HepG2 (cell line): Measurements from ENCODE around the gene DTYMK. TPM values are rescaled to one million over a fixed set of nuclear protein-coding genes. Genes with fewer than 3 reads are reported as not detected.

Source experiments
- AHR ChIP-seq: IDR thresholded peaks from 2 replicates; pipeline ENCODE4 v1.6.1; 2018; ENCODE audit warnings: missing genetic modification reagents, missing compliant biosample characterization
- ARNTL ChIP-seq: sonication (generic); formaldehyde crosslinking; IDR thresholded peaks from 2 replicates; pipeline ENCODE4 v1.4.0; 2020; ENCODE audit warnings: mild to moderate bottlenecking, missing genetic modification reagents
- CHCHD3 ChIP-seq: sonication (generic); formaldehyde crosslinking; IDR thresholded peaks from 2 replicates; pipeline ENCODE4 v1.8.0; 2022; ENCODE audit warnings: mild to moderate bottlenecking, missing genetic modification reagents, moderate library complexity
- EED ChIP-seq: sonication (generic); formaldehyde crosslinking; IDR thresholded peaks from 2 replicates; pipeline ENCODE4 v1.5.0; 2020; ENCODE audit warnings: mild to moderate bottlenecking, missing genetic modification reagents
- GATA4 ChIP-seq: sonication (generic); IDR thresholded peaks from 2 replicates; pipeline ENCODE4 v1.6.1; 2016; ENCODE audit warnings: antibody characterized with exemption, low read depth, borderline replicate concordance
- HNF1B ChIP-seq: sonication (generic); formaldehyde crosslinking; IDR thresholded peaks from 2 replicates; pipeline ENCODE4 v1.5.1; 2020; ENCODE audit warnings: mild to moderate bottlenecking, moderate library complexity, missing genetic modification reagents
- KAT7 ChIP-seq: IDR thresholded peaks from 2 replicates; pipeline ENCODE4 v1.6.1; 2018; ENCODE audit warnings: borderline replicate concordance, missing compliant biosample characterization
- MIER3 ChIP-seq: IDR thresholded peaks from 2 replicates; pipeline ENCODE4 v1.6.1; 2016; ENCODE audit warnings: missing compliant biosample characterization, borderline replicate concordance
- NFIB ChIP-seq: sonication (generic); formaldehyde crosslinking; IDR thresholded peaks from 2 replicates; pipeline ENCODE4 v1.9.0; 2021; ENCODE audit warnings: missing genetic modification reagents, mild to moderate bottlenecking, borderline replicate concordance
- NR3C1 ChIP-seq: sonication (generic); formaldehyde crosslinking; IDR thresholded peaks from 2 replicates; pipeline ENCODE4 v1.4.0; 2020; ENCODE audit warnings: missing genetic modification reagents
- POGK ChIP-seq: sonication (generic); formaldehyde crosslinking; conservative IDR thresholded peaks from 2 replicates; pipeline ENCODE4 v1.8.0; 2022; ENCODE audit warnings: mild to moderate bottlenecking, moderate library complexity, missing genetic modification reagents
- SP2 ChIP-seq: sonication (generic); formaldehyde crosslinking; IDR thresholded peaks from 2 replicates; pipeline ENCODE4 v1.5.1; 2020; ENCODE audit warnings: mild to moderate bottlenecking, missing genetic modification reagents
- STAT5B ChIP-seq: sonication (generic); formaldehyde crosslinking; IDR thresholded peaks from 2 replicates; pipeline ENCODE4 v1.4.0; 2020; ENCODE audit warnings: missing genetic modification reagents
- TARDBP ChIP-seq: sonication (generic); formaldehyde crosslinking; IDR thresholded peaks from 2 replicates; pipeline ENCODE4 v1.8.0; 2022; ENCODE audit warnings: mild to moderate bottlenecking, missing genetic modification reagents
- TBX3 ChIP-seq: fragments of 450-650 bp; IDR thresholded peaks from 2 replicates; pipeline ENCODE4 v1.6.1; 2017; ENCODE audit warnings: antibody characterized with exemption, mild to moderate bottlenecking, inconsistent platforms, borderline replicate concordance
- ZEB1 ChIP-seq: IDR thresholded peaks from 2 replicates; pipeline ENCODE4 v1.6.1; 2012; ENCODE audit warnings: mild to moderate bottlenecking, low read depth, inconsistent platforms; ENCODE audit not compliant: insufficient replicate concordance
- ZNF124 ChIP-seq: sonication (generic); formaldehyde crosslinking; IDR thresholded peaks from 2 replicates; pipeline ENCODE4 v1.4.0; 2020; ENCODE audit warnings: missing genetic modification reagents
- ZNF143 ChIP-seq: sonication (generic); formaldehyde crosslinking; IDR thresholded peaks from 2 replicates; pipeline ENCODE4 v1.4.0; 2020; ENCODE audit warnings: missing genetic modification reagents
- ZNF160 ChIP-seq: sonication (generic); formaldehyde crosslinking; IDR thresholded peaks from 2 replicates; pipeline ENCODE4 v1.8.0; 2022; ENCODE audit warnings: mild to moderate bottlenecking, inconsistent platforms, missing genetic modification reagents
- ZNF550 ChIP-seq: sonication (generic); formaldehyde crosslinking; IDR thresholded peaks from 2 replicates; pipeline ENCODE4 v1.4.0; 2020; ENCODE audit warnings: mild to moderate bottlenecking, missing genetic modification reagents, borderline replicate concordance
- ZNF777 ChIP-seq: sonication (generic); formaldehyde crosslinking; IDR thresholded peaks from 2 replicates; pipeline ENCODE4 v1.4.0; 2020; ENCODE audit warnings: missing genetic modification reagents
- ZSCAN20 ChIP-seq: sonication (generic); formaldehyde crosslinking; IDR thresholded peaks from 2 replicates; pipeline ENCODE4 v1.4.0; 2020; ENCODE audit warnings: missing genetic modification reagents, mild to moderate bottlenecking, borderline replicate concordance
- ZSCAN9 ChIP-seq: IDR thresholded peaks from 2 replicates; pipeline ENCODE4 v1.6.1; 2016; ENCODE audit warnings: borderline replicate concordance
- polyA plus RNA-seq, 8 experiments: library from polyadenylated mRNA; depleted of rRNA in 3 of 8; stranded (reverse) in 7 of 8; unstranded in 1 of 8; fragments of >200 nt; fragmentation: Illumina TruSeq in 4 of 8; extraction: Trizol in 4 of 8; gene quantifications; 2 replicates each; pipeline versions ENCODE4 v1.2.1 to v1.2.3, GENCODE V29; 2011 to 2016; ENCODE audit warnings: low read depth in 4 of 8, missing spikeins in 1 of 8, mixed read lengths in 1 of 8; ENCODE audit not compliant: insufficient read depth in 1 of 8
- total RNA-seq, 5 experiments: library from RNA; depleted of rRNA; stranded (reverse); fragments of >200 nt; fragmentation: Illumina TruSeq; extraction: Trizol; gene quantifications; 2 replicates each; pipeline ENCODE4 v1.2.3, GENCODE V29; 2016; ENCODE audit warnings: low read depth in 1 of 5
- TF ChIP-seq, protein P1 (sequence below): sonication (generic); formaldehyde crosslinking; IDR thresholded peaks from 2 replicates; pipeline ENCODE4 v1.8.1; 2023; ENCODE audit warnings: missing genetic modification reagents, mild to moderate bottlenecking, borderline replicate concordance
- TF ChIP-seq, protein P2 (sequence below): sonication (generic); formaldehyde crosslinking; conservative IDR thresholded peaks from 2 replicates; pipeline ENCODE4 v1.5.0; 2020; ENCODE audit warnings: missing genetic modification reagents

Gene DTYMK
- total and polyA plus RNA-seq, 2 of the 13 experiments (the other 11 are each of a cell fraction or from before 2014, with no cell fraction given): 57.5 to 134 TPM

- peak; percentile 98 for TF ChIP-seq POGK (CRISPR knock-in tag)
- peak; percentile 26; the same call in 1 of the 2 replicates for TF ChIP-seq KAT7 (CRISPR knock-in tag)
- TF ChIP-seq GATA4: 0 out of 2 replicates have a peak, but pooled peaks have one; percentile 28
- TF ChIP-seq CHCHD3 (CRISPR knock-in tag): peak; percentile 94; the same call in 1 of the 2 replicates
- no peak for TF ChIP-seq NFIB (CRISPR knock-in tag)
- TF ChIP-seq, protein P1, sequence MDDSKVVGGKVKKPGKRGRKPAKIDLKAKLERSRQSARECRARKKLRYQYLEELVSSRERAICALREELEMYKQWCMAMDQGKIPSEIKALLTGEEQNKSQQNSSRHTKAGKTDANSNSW (CRISPR knock-in tag): peak; percentile 59; the same call in 1 of the 2 replicates
- no peak for TF ChIP-seq TBX3
- TF ChIP-seq HNF1B (CRISPR knock-in tag): no peak
- peak; percentile 21; the same call in 1 of the 2 replicates for TF ChIP-seq STAT5B (CRISPR knock-in tag)
- no peak for TF ChIP-seq ZEB1
- no peak; the same call in 1 of the 2 replicates for TF ChIP-seq ZNF124 (CRISPR knock-in tag)
- no peak for TF ChIP-seq NR3C1 (CRISPR knock-in tag)
- TF ChIP-seq ZNF777 (CRISPR knock-in tag): peak; percentile 84
- no peak for TF ChIP-seq ZSCAN20
- TF ChIP-seq ZNF550: no peak
- peak; percentile 11 for TF ChIP-seq ZNF160 (CRISPR knock-in tag)
- no peak; the same call in 1 of the 2 replicates for TF ChIP-seq ZNF143 (CRISPR knock-in tag)
- peak; percentile 31 for TF ChIP-seq ZSCAN9
- TF ChIP-seq, protein P2, sequence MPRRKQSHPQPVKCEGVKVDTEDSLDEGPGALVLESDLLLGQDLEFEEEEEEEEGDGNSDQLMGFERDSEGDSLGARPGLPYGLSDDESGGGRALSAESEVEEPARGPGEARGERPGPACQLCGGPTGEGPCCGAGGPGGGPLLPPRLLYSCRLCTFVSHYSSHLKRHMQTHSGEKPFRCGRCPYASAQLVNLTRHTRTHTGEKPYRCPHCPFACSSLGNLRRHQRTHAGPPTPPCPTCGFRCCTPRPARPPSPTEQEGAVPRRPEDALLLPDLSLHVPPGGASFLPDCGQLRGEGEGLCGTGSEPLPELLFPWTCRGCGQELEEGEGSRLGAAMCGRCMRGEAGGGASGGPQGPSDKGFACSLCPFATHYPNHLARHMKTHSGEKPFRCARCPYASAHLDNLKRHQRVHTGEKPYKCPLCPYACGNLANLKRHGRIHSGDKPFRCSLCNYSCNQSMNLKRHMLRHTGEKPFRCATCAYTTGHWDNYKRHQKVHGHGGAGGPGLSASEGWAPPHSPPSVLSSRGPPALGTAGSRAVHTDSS (CRISPR knock-in tag): no peak
- TF ChIP-seq EED (CRISPR knock-in tag): peak; percentile 61; the same call in 1 of the 2 replicates
- TF ChIP-seq MIER3: 0 out of 2 replicates have a peak, but pooled peaks have one; percentile 22
- TF ChIP-seq AHR (CRISPR knock-in tag): peak; percentile 77; the same call in 1 of the 2 replicates
- TF ChIP-seq TARDBP (CRISPR knock-in tag): peak; percentile 80; the same call in 1 of the 2 replicates
- TF ChIP-seq SP2 (CRISPR knock-in tag): peak; percentile 72; the same call in 1 of the 2 replicates
- peak; percentile 69 for TF ChIP-seq ARNTL (CRISPR knock-in tag)
These were observed at the start of gene DTYMK (continued) for GRCh38 chr2:241686650-241687425.
